ENCODE measurements around the gene FALEC.

FALEC gene

GRCh38 chr1:150512846-150513245 lies 2.7 kb upstream of the FALEC start:
- no peak for DNase-seq

DNA sequence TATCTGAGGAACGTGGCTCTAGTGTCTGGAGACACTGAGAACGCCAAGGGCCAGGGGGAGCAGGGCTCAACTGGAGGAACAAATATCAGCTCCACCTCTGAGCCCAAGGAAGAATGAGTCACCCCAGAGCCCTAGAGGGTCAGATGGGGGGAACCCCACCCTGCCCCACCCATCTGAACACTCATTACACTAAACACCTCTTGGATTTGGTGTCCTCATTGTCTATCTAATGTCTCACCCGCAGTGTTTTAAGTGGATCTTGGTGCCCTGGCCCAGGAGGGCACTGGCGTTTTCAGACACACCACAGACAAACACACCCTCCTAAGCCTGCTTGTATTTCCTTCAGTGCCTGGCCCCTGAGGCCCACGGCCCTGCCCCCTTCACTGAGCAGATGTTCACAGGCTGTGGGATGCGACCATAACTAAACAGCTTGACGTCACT lies 2.2 kb upstream of the FALEC start:
- no peak for DNase-seq

GRCh38 chr1:150514260-150514659 lies 1.3 kb upstream of the FALEC start:
- no peak for DNase-seq

DNA sequence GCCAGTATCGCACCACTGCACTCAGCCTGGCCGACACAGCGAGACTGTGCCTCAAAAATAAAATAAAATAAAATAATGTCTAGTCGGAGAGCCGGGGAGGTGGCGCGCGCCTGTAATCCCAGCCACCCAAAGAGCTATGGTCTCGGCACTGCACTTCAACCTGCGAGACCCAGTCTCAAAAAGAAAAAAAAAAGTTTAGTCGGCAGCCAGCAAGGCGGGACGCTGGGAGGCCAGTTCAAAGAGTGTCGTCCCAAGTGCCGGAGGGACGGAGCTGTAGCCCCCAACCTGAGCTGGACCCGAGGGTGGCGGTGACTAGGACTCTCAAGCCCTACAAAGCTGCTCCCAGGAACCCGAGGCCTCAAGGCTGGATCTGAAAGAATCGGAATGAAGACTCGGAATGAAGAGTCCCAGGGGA lies 632 bp upstream of the FALEC start:
- no peak for DNase-seq

- no peak for DNase-seq
These were observed 569 bp downstream of the FALEC start for GRCh38 chr1:150516050-150516591.

GRCh38 chr1:150516616-150517015 lies 1.1 kb downstream of the FALEC start:
- no peak for DNase-seq

- no peak for DNase-seq
These were observed 5.8 kb downstream of the FALEC start for GRCh38 chr1:150521196-150521968.

DNA sequence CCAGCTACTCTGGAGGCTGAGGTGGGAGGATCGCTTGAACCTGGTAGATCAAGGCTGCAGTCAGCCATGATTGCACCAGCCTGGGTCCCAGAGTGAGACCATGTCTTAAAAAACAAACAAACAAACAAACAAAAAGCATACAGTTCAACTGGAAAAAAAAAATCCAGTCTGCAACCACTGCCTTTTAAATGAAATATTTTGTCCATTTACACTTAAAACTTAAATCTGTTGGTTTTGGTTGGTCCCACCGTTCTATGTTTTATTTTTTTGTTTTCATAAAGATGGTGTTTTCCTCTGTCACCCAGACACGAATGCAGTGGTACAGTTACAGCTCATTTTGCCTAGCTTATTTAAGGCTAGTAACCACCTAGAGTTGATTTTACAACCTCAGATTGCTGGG lies 9.8 kb downstream of the FALEC start:
- DNase-seq = no peak

DNA sequence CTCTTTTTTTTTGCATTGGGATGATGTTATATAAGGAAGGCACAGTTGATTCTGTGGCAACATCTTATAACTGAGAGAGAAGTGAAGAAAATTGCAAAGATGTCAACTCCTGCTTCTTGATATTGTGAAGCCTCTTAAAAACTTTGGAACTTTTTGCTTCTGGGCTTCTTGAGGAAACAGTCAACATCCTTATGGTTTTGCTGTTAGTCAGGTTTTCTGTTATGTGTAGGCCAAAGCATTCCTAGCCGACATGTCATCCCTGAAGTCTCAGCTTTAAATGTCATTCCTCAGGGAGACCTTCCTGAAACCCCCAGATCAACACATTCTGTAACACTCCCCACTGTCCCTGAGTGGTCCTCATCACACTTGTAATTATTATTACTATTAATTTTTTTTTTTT lies 12.6 kb downstream of the FALEC start:
- no peak for DNase-seq

GRCh38 chr1:150529017-150529416 lies 13.5 kb downstream of the FALEC start:
- no peak for DNase-seq

DNA sequence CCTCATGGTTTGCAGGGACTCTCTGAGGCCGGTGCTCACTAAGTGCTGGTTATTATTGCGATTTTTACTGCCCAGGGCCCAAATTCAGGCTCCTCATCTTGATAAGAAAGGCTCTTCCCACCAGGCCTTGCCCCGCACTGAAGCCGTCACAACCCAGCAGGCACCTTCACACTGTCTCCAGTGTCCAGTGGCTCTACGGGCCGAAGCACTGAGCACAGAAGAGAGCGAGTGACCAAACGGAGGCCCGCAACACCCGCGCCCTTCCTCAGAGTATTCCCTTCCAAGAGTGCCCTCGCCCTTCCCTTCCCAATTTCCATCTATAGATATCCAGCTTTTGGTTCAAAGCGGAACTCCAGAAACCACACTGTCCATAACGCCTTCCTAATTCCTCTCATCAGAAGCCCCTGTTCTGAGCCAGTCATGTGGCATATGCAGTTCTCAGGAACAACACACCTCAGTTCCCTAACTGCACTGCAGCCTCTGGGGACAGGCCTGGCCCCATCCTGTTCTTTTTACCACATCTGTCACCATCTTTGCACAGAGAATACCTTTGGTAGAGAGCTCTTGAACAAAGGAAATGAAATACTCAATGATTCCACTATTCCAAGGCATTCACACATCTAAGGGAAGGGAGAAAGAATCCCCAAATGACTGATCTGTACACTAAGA lies 15.1 kb downstream of the FALEC start:
- no peak for DNase-seq

GRCh38 chr1:150532860-150533259 lies 17.3 kb downstream of the FALEC start:
- DNase-seq = no peak

DNA sequence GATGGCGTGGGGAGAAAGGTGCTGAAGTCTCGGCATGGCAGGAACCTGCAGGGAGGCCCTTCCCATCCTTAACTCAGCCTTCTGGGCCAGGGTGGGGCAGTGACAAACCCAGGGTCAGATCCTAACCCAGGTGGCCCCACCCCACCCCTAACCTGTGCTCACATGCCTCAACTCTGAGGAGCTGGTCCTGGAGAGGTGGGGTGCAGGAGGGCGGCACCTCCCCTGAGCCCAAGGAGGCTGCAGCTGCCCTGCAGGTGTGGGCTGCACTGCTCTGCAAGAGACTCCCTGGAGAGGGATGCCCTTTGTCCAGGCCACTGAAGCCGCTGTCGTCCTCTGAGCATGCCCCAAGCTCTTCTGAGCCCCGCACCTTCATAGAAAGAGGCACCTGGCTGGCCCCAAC lies 18.4 kb downstream of the FALEC start:
- DNase-seq = no peak

GRCh38 chr1:150535511-150536287 lies 20.1 kb downstream of the FALEC start:
- no peak for DNase-seq

GRCh38 chr1:150536836-150537731 lies 21.5 kb downstream of the FALEC start:
- no peak for DNase-seq

- no peak for DNase-seq
These were observed 22.5 kb downstream of the FALEC start for GRCh38 chr1:150537732-150538684.

GRCh38 chr1:150543500-150544143 lies 28.1 kb downstream of the FALEC start:
- DNase-seq = no peak

GRCh38 chr1:150544204-150544603 lies 28.7 kb downstream of the FALEC start:
- no peak for DNase-seq

GRCh38 chr1:150545486-150546032 lies 30.0 kb downstream of the FALEC start:
- no peak for DNase-seq

GRCh38 chr1:150546294-150546937 lies 30.9 kb downstream of the FALEC start:
- no peak for DNase-seq
